ENCODE results near the gene CNKSR2. TPM values are rescaled to one million over a fixed set of nuclear protein-coding genes. Genes with fewer than 3 reads are reported as not detected.

CNKSR2 gene
- polyA plus RNA-seq, 4 donors: under 0.01 to 0.27 (median 0.25) TPM; not detected in 1

- WGBS, 3 donors: 86 to 96% (median 90%) methylated on average over 2 of the region's 2 CpGs
- Histone ChIP-seq H3K9me3 (ENCODE audit: control insufficient read depth in 2 of 2, insufficient read depth in 1 of 2, low read depth in 1 of 2, low read length in 1 of 2) (no peaks in the 10 kb centered on the region), H3K27me3 (ENCODE audit: control insufficient read depth in 3 of 3, insufficient read depth in 3 of 3, low read length in 3 of 3) (no peaks in the 10 kb centered on the region), H3K4me3 (ENCODE audit: low read depth in 1 of 3, low read length in 3 of 3) (no peak overlapping the region), H3K27ac (ENCODE audit: low read depth in 1 of 3, low read length in 2 of 3) (no peak overlapping the region), H3K36me3 (ENCODE audit: control insufficient read depth in 3 of 3, insufficient read depth in 2 of 3, low read depth in 1 of 3, low read length in 3 of 3) (no peaks in the 10 kb centered on the region), H3K4me1 (ENCODE audit: control insufficient read depth in 3 of 3, insufficient read depth in 2 of 3, low read depth in 1 of 3, low read length in 2 of 3) (no peaks in the 10 kb centered on the region)
- FAIRE-seq (no peak), DNase-seq (no peak)
These were observed 264.1 kb downstream of the CNKSR2 start for GRCh38 chrX:21638311-21638710.

GRCh38 chrX:21639775-21640174, 265.6 kb downstream of the CNKSR2 start:
- Histone ChIP-seq H3K4me3 (ENCODE audit: low read depth in 1 of 3, low read length in 3 of 3) (no peak overlapping the region), H3K9me3 (ENCODE audit: control insufficient read depth in 2 of 2, insufficient read depth in 1 of 2, low read depth in 1 of 2, low read length in 1 of 2) (no peaks in the 10 kb centered on the region), H3K27ac (ENCODE audit: low read depth in 1 of 3, low read length in 2 of 3) (no peak overlapping the region), H3K36me3 (ENCODE audit: control insufficient read depth in 3 of 3, insufficient read depth in 2 of 3, low read depth in 1 of 3, low read length in 3 of 3) (no peaks in the 10 kb centered on the region), H3K4me1 (ENCODE audit: control insufficient read depth in 3 of 3, insufficient read depth in 2 of 3, low read depth in 1 of 3, low read length in 2 of 3) (no peaks in the 10 kb centered on the region), H3K27me3 (ENCODE audit: control insufficient read depth in 3 of 3, insufficient read depth in 3 of 3, low read length in 3 of 3) (no peaks in the 10 kb centered on the region)
- DNase-seq (no peak), FAIRE-seq (no peak)
- WGBS, 3 donors: 78 to 89% (median 87%) methylated on average over 3 of the region's 3 CpGs

- Histone ChIP-seq H3K4me3 (ENCODE audit: low read depth in 1 of 3, low read length in 3 of 3) (no peak overlapping the region), H3K36me3 (ENCODE audit: control insufficient read depth in 3 of 3, insufficient read depth in 2 of 3, low read depth in 1 of 3, low read length in 3 of 3) (no peaks in the 10 kb centered on the region), H3K27me3 (ENCODE audit: control insufficient read depth in 3 of 3, insufficient read depth in 3 of 3, low read length in 3 of 3) (no peaks in the 10 kb centered on the region), H3K4me1 (ENCODE audit: control insufficient read depth in 3 of 3, insufficient read depth in 2 of 3, low read depth in 1 of 3, low read length in 2 of 3) (no peaks in the 10 kb centered on the region), H3K9me3 (ENCODE audit: control insufficient read depth in 2 of 2, insufficient read depth in 1 of 2, low read depth in 1 of 2, low read length in 1 of 2) (no peaks in the 10 kb centered on the region), H3K27ac (ENCODE audit: low read depth in 1 of 3, low read length in 2 of 3) (no peak overlapping the region)
- FAIRE-seq: no peak
- DNase-seq: no peak
These were observed 271.2 kb downstream of the CNKSR2 start for GRCh38 chrX:21645431-21645830.

- H3K27ac ChIP-seq (ENCODE audit: low read depth in 1 of 3, low read length in 2 of 3): no peak overlapping the region
- H3K27me3 ChIP-seq (ENCODE audit: control insufficient read depth in 3 of 3, insufficient read depth in 3 of 3, low read length in 3 of 3): no peaks in the 10 kb centered on the region
- FAIRE-seq: no peak
- H3K9me3 ChIP-seq (ENCODE audit: control insufficient read depth in 2 of 2, insufficient read depth in 1 of 2, low read depth in 1 of 2, low read length in 1 of 2): no peaks in the 10 kb centered on the region
- H3K4me1 ChIP-seq (ENCODE audit: control insufficient read depth in 3 of 3, insufficient read depth in 2 of 3, low read depth in 1 of 3, low read length in 2 of 3): no peaks in the 10 kb centered on the region
- no peak overlapping the region for H3K4me3 ChIP-seq (ENCODE audit: low read depth in 1 of 3, low read length in 3 of 3)
- WGBS, 3 donors: 59 to 80% (median 72%) methylated on average over 3 of the region's 3 CpGs
- DNase-seq: no peak
- H3K36me3 ChIP-seq (ENCODE audit: control insufficient read depth in 3 of 3, insufficient read depth in 2 of 3, low read depth in 1 of 3, low read length in 3 of 3): no peaks in the 10 kb centered on the region
These were observed 271.7 kb downstream of the CNKSR2 start for GRCh38 chrX:21645886-21646285.

DNA sequence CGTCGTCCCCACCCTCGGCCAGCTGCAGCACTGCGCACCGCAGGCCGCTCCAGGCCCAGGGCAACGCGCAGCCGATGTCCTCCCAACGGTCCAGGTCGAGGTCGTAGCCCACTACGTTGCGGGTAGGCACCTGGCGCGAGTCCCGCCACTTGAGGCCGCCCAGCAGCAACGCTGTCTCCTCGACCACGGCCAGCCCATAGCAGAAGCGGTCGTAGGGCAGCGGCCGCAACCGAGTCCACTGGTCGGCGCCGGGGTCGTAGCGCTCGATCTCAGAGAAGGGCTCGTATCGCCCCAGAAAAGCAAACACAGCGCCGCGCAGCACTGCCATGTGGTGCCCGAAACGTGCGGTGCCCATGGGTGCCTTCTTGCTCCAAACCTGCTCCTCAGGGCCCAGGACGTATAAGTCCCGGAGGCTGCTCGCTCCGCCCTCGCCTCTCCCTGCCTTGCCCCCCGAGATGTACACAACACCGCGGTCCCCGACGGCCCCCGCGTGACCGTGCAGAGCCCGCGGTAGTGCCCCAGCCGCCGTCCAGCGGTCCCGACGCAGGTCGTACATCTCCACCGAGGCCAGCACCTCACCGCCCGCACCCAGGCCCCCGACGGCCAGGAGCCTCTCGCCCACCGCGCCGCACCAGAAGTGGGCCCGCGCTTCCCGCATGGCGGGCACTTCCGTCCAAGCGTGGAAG, 281.8 kb downstream of the CNKSR2 start:
- FAIRE-seq: no peak
- WGBS, 3 donors: 40 to 90% (median 75%) methylated on average over 53 to 76 of the region's 76 CpGs
- no peak overlapping the region for H3K4me3 ChIP-seq (ENCODE audit: low read depth in 1 of 3, low read length in 3 of 3)

DNA sequence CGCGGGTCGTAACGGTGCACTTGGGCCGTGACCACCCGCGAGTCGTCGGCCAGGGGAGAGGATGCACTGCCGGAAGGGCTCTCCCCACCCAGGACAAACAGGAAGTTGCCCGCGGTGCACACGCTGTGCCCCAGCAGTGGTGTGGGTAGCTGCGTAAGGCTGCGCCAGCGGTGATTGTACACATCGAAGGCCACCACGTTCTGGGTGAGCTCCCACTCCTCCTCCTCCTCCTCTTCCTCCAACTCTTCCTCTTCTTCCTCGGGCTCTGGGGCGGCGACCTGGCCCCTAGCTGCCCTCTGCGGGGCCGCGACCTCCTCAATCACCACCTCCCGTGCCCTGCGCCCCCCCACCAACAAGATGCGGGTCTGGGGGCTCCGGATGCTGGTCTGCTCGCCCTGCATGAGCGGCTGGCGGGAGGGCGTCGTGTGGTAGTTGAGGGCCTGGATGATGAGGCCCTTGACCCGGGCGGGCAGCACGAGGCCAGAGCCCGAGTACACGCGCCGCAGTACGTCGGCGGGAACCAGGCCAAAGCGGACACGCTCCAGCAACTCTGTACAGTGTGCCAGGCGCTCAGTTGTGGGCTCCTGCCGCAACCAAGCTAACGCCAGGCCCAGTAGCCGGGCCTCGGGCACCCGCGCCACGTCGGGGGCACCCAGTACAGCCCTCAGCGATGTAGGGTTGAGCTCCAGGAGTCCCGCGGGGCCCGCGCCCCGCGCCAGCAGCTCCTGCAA, 282.5 kb downstream of the CNKSR2 start:
- H3K4me1 ChIP-seq (ENCODE audit: control insufficient read depth in 3 of 3, insufficient read depth in 2 of 3, low read depth in 1 of 3, low read length in 2 of 3): no peaks in the 10 kb centered on the region
- WGBS, 3 donors: 61 to 93% (median 83%) methylated on average over 42 to 61 of the region's 61 CpGs
- no peak overlapping the region for H3K4me3 ChIP-seq (ENCODE audit: low read depth in 1 of 3, low read length in 3 of 3)
- FAIRE-seq (no peak), DNase-seq (peak in 1 of 2 donors; percentile 0)
- peaks cover 0 to 27% (median 0%) of the 10 kb centered on the region in 3 donors for H3K27me3 ChIP-seq (ENCODE audit: control insufficient read depth in 3 of 3, insufficient read depth in 3 of 3, low read length in 3 of 3)
- peaks cover 0 to 3% of the 10 kb centered on the region in 2 donors for H3K9me3 ChIP-seq (ENCODE audit: control insufficient read depth in 2 of 2, insufficient read depth in 1 of 2, low read depth in 1 of 2, low read length in 1 of 2)
- H3K36me3 ChIP-seq (ENCODE audit: control insufficient read depth in 3 of 3, insufficient read depth in 2 of 3, low read depth in 1 of 3, low read length in 3 of 3): no peaks in the 10 kb centered on the region
- H3K27ac ChIP-seq (ENCODE audit: low read depth in 1 of 3, low read length in 2 of 3): no peak overlapping the region

More for the DNA sequence above, 281.8 kb downstream of the CNKSR2 start:
- Histone ChIP-seq H3K27ac (ENCODE audit: low read depth in 1 of 3, low read length in 2 of 3) (no peak overlapping the region), H3K4me1 (ENCODE audit: control insufficient read depth in 3 of 3, insufficient read depth in 2 of 3, low read depth in 1 of 3, low read length in 2 of 3) (no peaks in the 10 kb centered on the region), H3K9me3 (ENCODE audit: control insufficient read depth in 2 of 2, insufficient read depth in 1 of 2, low read depth in 1 of 2, low read length in 1 of 2) (peaks cover 0 to 3% of the 10 kb centered on the region in 2 donors), H3K36me3 (ENCODE audit: control insufficient read depth in 3 of 3, insufficient read depth in 2 of 3, low read depth in 1 of 3, low read length in 3 of 3) (no peaks in the 10 kb centered on the region), H3K27me3 (ENCODE audit: control insufficient read depth in 3 of 3, insufficient read depth in 3 of 3, low read length in 3 of 3) (peaks cover 0 to 27% (median 0%) of the 10 kb centered on the region in 3 donors)
- peak in 1 of 2 donors; percentile 2 for DNase-seq

GRCh38 chrX:21657318-21658151, 283.3 kb downstream of the CNKSR2 start:
- H3K4me1 ChIP-seq (ENCODE audit: control insufficient read depth in 3 of 3, insufficient read depth in 2 of 3, low read depth in 1 of 3, low read length in 2 of 3): no peaks in the 10 kb centered on the region
- peaks cover 0 to 27% (median 0%) of the 10 kb centered on the region in 3 donors for H3K27me3 ChIP-seq (ENCODE audit: control insufficient read depth in 3 of 3, insufficient read depth in 3 of 3, low read length in 3 of 3)
- H3K4me3 ChIP-seq (ENCODE audit: low read depth in 1 of 3, low read length in 3 of 3): peak overlapping the region; percentile 6 to 62 (median 48)
- H3K9me3 ChIP-seq (ENCODE audit: control insufficient read depth in 2 of 2, insufficient read depth in 1 of 2, low read depth in 1 of 2, low read length in 1 of 2): peaks cover 0 to 3% of the 10 kb centered on the region in 2 donors
- no peak overlapping the region for H3K27ac ChIP-seq (ENCODE audit: low read depth in 1 of 3, low read length in 2 of 3)
- no peaks in the 10 kb centered on the region for H3K36me3 ChIP-seq (ENCODE audit: control insufficient read depth in 3 of 3, insufficient read depth in 2 of 3, low read depth in 1 of 3, low read length in 3 of 3)
- 51 to 80% (median 80%) methylated on average over 28 to 57 of the region's 57 CpGs for WGBS, 3 donors
- FAIRE-seq (no peak), DNase-seq (peak in 1 of 2 donors; percentile 0)

GRCh38 chrX:21658152-21658737, 284.0 kb downstream of the CNKSR2 start, which contains the start of gene KLHL34:
TSS of gene KLHL34 (minus strand) at chrX:21658330. CDS start at chrX:21657788, 542 bp downstream.
- H3K27me3 ChIP-seq (ENCODE audit: control insufficient read depth in 3 of 3, insufficient read depth in 3 of 3, low read length in 3 of 3): peaks cover 0 to 27% (median 0%) of the 10 kb centered on the region in 3 donors
- H3K9me3 ChIP-seq (ENCODE audit: control insufficient read depth in 2 of 2, insufficient read depth in 1 of 2, low read depth in 1 of 2, low read length in 1 of 2): peaks cover 0 to 3% of the 10 kb centered on the region in 2 donors
- DNase-seq: peak; percentile 26 to 38
- peak within 1 kb of the TSS in 2 of 3 donors; percentile 75 to 81 for H3K27ac ChIP-seq (ENCODE audit: low read depth in 1 of 3, low read length in 2 of 3)
- peak within 1 kb of the TSS; percentile 6 to 62 (median 48) for H3K4me3 ChIP-seq (ENCODE audit: low read depth in 1 of 3, low read length in 3 of 3)
- no peaks in the 10 kb centered on the region for H3K36me3 ChIP-seq (ENCODE audit: control insufficient read depth in 3 of 3, insufficient read depth in 2 of 3, low read depth in 1 of 3, low read length in 3 of 3)
- WGBS, 3 donors: 3 to 51% (median 6%) methylated on average over 36 to 60 of the region's 60 CpGs
- H3K4me1 ChIP-seq (ENCODE audit: control insufficient read depth in 3 of 3, insufficient read depth in 2 of 3, low read depth in 1 of 3, low read length in 2 of 3): no peaks in the 10 kb centered on the region
- FAIRE-seq: no peak
